HepG2 (cell line): ENCODE data around the gene GPR42. TPM values are rescaled to one million over a fixed set of nuclear protein-coding genes. Genes with fewer than 3 reads are reported as not detected.

Experiments
- ATAC-seq: fragments of 200-7000 bp; cut with Tn5 transposase; 3 replicates; pipeline ENCODE4 v1.9.1; 2020; ENCODE audit warnings: mild to moderate bottlenecking, moderate library complexity
- BruUV-seq: library from RNA; stranded (reverse); fragments of 400-500 nt; replicated peaks from 2 replicates; lab custom pipeline; 2021; lab: Mats Ljungman, UMichigan
- CTCF ChIA-PET: fragments of 300-600 bp; formaldehyde crosslinking; extraction: SDS; loops from one replicate; lab custom pipeline; 2021; ENCODE audit warnings: low total read pairs, inconsistent platforms, low intra/inter-chr PET ratio; lab: Yijun Ruan, JAX
- POLR2A ChIA-PET: fragments of 350-600 bp; sonication (Branson Sonifier 250); formaldehyde crosslinking; loops from one replicate; lab custom pipeline; 2020; ENCODE audit warnings: antibody characterized with exemption, inconsistent platforms; lab: Yijun Ruan, JAX
- DNase-seq: peaks from one replicate; pipeline ENCODE4 v3.0.0-alpha.2; 2015; ENCODE audit warnings: low spot score
- FAIRE-seq: peaks from 3 replicates; lab custom pipeline; 2011; peaks lifted over from hg19 to GRCh38; lab: Jason Lieb, UNC
- H2AFZ ChIP-seq: one replicate; pipeline ENCODE4 v1.6.1; 2011; ENCODE audit warnings: low read length, inconsistent platforms
- H3K27ac ChIP-seq: fragments of 300-600 bp; 3 replicates; pipeline ENCODE4 v1.8.0; 2011; ENCODE audit warnings: mixed run types, mild to moderate bottlenecking, mixed read lengths, low read length, inconsistent platforms; ENCODE audit not compliant: insufficient read depth; ENCODE audit errors: extremely low read length
- H3K27me3 ChIP-seq, 2 experiments: fragments of 200-600 bp in 1 of 2; 2 replicates in 1 of 2; 3 replicates in 1 of 2; pipeline versions ENCODE4 v1.6.0 to v1.8.0; 2011; ENCODE audit warnings: low read length in 2 of 2, mild to moderate bottlenecking in 2 of 2, moderate library complexity in 2 of 2, inconsistent platforms in 1 of 2; ENCODE audit not compliant: insufficient read depth in 2 of 2, control insufficient read depth in 1 of 2
- H3K36me3 ChIP-seq, 2 experiments: fragments of 200-600 bp in 1 of 2; replicated peaks in 1 of 2; 2 replicates in 1 of 2; 3 replicates in 1 of 2; pipeline versions ENCODE4 v1.5.1 to v1.8.0; 2011; ENCODE audit warnings: low read length in 2 of 2, inconsistent platforms in 1 of 2; ENCODE audit not compliant: insufficient read depth in 2 of 2, control insufficient read depth in 1 of 2
- H3K4me1 ChIP-seq: 2 replicates; pipeline ENCODE4 v1.5.1; 2012; ENCODE audit warnings: low read length, inconsistent platforms; ENCODE audit not compliant: insufficient read depth
- H3K4me2 ChIP-seq: 2 replicates; pipeline ENCODE4 v1.6.0; 2011; ENCODE audit warnings: low read depth, low read length, inconsistent platforms
- H3K4me3 ChIP-seq, 3 experiments: fragments of 200-600 bp in 1 of 3; sonication (generic), shearing (Covaris generic) in 1 of 3; replicated peaks in 1 of 3; 2 replicates each; pipeline ENCODE4 v1.5.1; 2011 to 2016; ENCODE audit warnings: low read length in 3 of 3, inconsistent platforms in 2 of 3, low read depth in 2 of 3, mild to moderate bottlenecking in 2 of 3, control low read depth in 1 of 3, mixed read lengths in 1 of 3; ENCODE audit not compliant: insufficient read depth in 1 of 3
- H3K79me2 ChIP-seq: one replicate; pipeline ENCODE4 v1.6.1; 2011; ENCODE audit warnings: low read length, inconsistent platforms; ENCODE audit not compliant: insufficient read depth
- H3K9ac ChIP-seq: 2 replicates; pipeline ENCODE4 v1.6.0; 2011; ENCODE audit warnings: mild to moderate bottlenecking, low read depth, low read length, inconsistent platforms; ENCODE audit not compliant: insufficient read depth
- H3K9me3 ChIP-seq: 2 replicates; pipeline ENCODE4 v1.5.1; 2012; ENCODE audit warnings: mild to moderate bottlenecking, low read length
- H4K20me1 ChIP-seq: 2 replicates; pipeline ENCODE4 v1.6.0; 2011; ENCODE audit warnings: inconsistent platforms, mild to moderate bottlenecking, low read length, moderate library complexity; ENCODE audit not compliant: insufficient read depth
- NFRKB ChIP-seq: fragments of 450-650 bp; IDR thresholded peaks from 2 replicates; pipeline ENCODE4 v1.6.1; 2017
- RAD51 ChIP-seq: fragments of 450-650 bp; IDR thresholded peaks from 2 replicates; pipeline ENCODE4 v1.6.1; 2016; ENCODE audit warnings: borderline replicate concordance
- ZSCAN25 ChIP-seq: sonication (generic); formaldehyde crosslinking; IDR thresholded peaks from 2 replicates; pipeline ENCODE4 v1.8.0; 2022; ENCODE audit warnings: mild to moderate bottlenecking, missing genetic modification reagents
- WGBS: methylation state at CpG from one replicate; pipeline ENCODE4 v1.1.6; 2017; ENCODE audit warnings: low lambda C conversion rate; 5-methylcytosine and 5-hydroxymethylcytosine counted together
- in situ Hi-C: cut with HindIII; loops from 2 replicates; pipeline ENCODE4 v1.10.0; 2017; ENCODE audit warnings: low pct_unique_long_range_greater_than_20kb; ENCODE audit not compliant: extremely low pct_ligation_motif_present
- intact Hi-C: fragments of 100-400 bp; cut with micrococcal nuclease; formaldehyde crosslinking; loops from one replicate; pipeline ENCODE4 v1.10.0; 2022; ENCODE audit not compliant: unreplicated experiment
- polyA plus RNA-seq, 8 experiments: library from polyadenylated mRNA; depleted of rRNA in 3 of 8; stranded (reverse) in 7 of 8; unstranded in 1 of 8; fragments of >200 nt; fragmentation: Illumina TruSeq in 4 of 8; extraction: Trizol in 4 of 8; gene quantifications; 2 replicates each; pipeline versions ENCODE4 v1.2.1 to v1.2.3, GENCODE V29; 2011 to 2016; ENCODE audit warnings: low read depth in 4 of 8, missing spikeins in 1 of 8, mixed read lengths in 1 of 8; ENCODE audit not compliant: insufficient read depth in 1 of 8
- total RNA-seq, 5 experiments: library from RNA; depleted of rRNA; stranded (reverse); fragments of >200 nt; fragmentation: Illumina TruSeq; extraction: Trizol; gene quantifications; 2 replicates each; pipeline ENCODE4 v1.2.3, GENCODE V29; 2016; ENCODE audit warnings: low read depth in 1 of 5

Gene GPR42
- total and polyA plus RNA-seq, 2 of the 13 experiments (the other 11 are each of a cell fraction or from before 2014, with no cell fraction given), result not detected

DNA sequence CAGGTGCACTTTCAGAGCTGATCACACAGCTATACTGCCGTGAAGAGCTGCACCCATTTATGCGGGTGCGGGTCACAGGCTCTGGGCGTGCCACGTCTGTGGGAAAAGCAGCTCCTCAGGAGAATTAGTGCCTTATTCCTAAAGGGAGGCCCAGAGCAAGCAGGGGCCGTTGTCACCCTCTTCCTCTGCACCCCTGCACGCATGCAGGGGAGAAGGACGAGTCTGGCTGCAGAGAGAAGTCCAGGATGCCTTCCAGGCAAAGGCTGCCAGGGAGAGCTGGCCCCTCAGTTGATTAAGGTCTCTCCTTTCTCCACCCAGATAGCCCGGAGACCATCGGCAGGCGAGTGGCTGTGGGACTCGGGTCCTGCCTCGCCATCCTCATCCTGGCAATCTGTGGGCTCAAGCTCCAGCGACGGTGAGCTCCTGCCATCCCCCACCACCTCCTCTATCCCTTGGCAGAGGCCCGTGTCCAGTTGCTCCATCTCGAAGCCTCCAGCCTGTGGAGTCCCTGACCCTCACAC is 26.3 kb upstream of the GPR42 start:
- H2AFZ ChIP-seq, result no peak overlapping the region
- POLR2A ChIA-PET, result no interaction called here
- H3K9ac ChIP-seq, result no peak overlapping the region
- no peaks in the 10 kb centered on the region for H4K20me1 ChIP-seq
- FAIRE-seq, result no peak
- no peak overlapping the region for H3K27ac ChIP-seq
- ATAC-seq, result no peak
- peak; percentile 42; the same call in 1 of the 2 replicates for TF ChIP-seq ZSCAN25
- no peak for TF ChIP-seq RAD51
- H3K27me3 ChIP-seq, result no peaks in the 10 kb centered on the region
- CTCF ChIA-PET, result no interaction called here
- WGBS, result 70% methylated on average over 8 of the region's 17 CpGs
- intact Hi-C loops, result no loop called here
- H3K4me2 ChIP-seq, result no peak overlapping the region
- peaks cover 42% of the 10 kb centered on the region for H3K4me1 ChIP-seq
- in situ Hi-C loops, result no loop called here
- BruUV-seq, result no TSS peak
- H3K4me3 ChIP-seq, result no peak overlapping the region
- no peak for DNase-seq
- H3K79me2 ChIP-seq, result no peaks in the 10 kb centered on the region
- H3K36me3 ChIP-seq, result no peaks in the 10 kb centered on the region
- H3K9me3 ChIP-seq, result no peaks in the 10 kb centered on the region

- no peak overlapping the region for H3K4me3 ChIP-seq
- in situ Hi-C loops (no loop called here), intact Hi-C loops (no loop called here)
- DNase-seq (no peak), FAIRE-seq (no peak), ATAC-seq (no peak)
- H3K9me3 ChIP-seq, result no peaks in the 10 kb centered on the region
- H4K20me1 ChIP-seq, result no peaks in the 10 kb centered on the region
- no peak overlapping the region for H2AFZ ChIP-seq
- no peak for TF ChIP-seq NFRKB
- no peaks in the 10 kb centered on the region for H3K79me2 ChIP-seq
- POLR2A ChIA-PET, result no interaction called here
- no peak overlapping the region for H3K9ac ChIP-seq
- no TSS peak for BruUV-seq
- CTCF ChIA-PET, result no interaction called here
- WGBS, result 91% methylated on average over 6 of the region's 11 CpGs
- 0 out of 5 replicates have a peak, but pooled peaks cover 0 to 1% of the 10 kb centered on the region in 2 experiments for H3K27me3 ChIP-seq
- H3K36me3 ChIP-seq, result no peaks in the 10 kb centered on the region
- no peak overlapping the region for H3K27ac ChIP-seq
- H3K4me1 ChIP-seq, result peaks cover 42% of the 10 kb centered on the region
- H3K4me2 ChIP-seq, result no peak overlapping the region
Observed at GRCh38 chr19:35345671-35346111, 25.2 kb upstream of the GPR42 start.
